DMS 273 treated with DMSO at 0.1 percent for 48 hours (cell line): ENCODE measurements around the gene CMIP.
A peak's percentile ranks its signal among the peaks of the same experiment; 100 is the strongest.

ENCODE experiments used
- DNase-seq: peaks from one replicate; lab custom pipeline; 2025; lab: John Stamatoyannopoulos, UW

The CMIP gene

DNA sequence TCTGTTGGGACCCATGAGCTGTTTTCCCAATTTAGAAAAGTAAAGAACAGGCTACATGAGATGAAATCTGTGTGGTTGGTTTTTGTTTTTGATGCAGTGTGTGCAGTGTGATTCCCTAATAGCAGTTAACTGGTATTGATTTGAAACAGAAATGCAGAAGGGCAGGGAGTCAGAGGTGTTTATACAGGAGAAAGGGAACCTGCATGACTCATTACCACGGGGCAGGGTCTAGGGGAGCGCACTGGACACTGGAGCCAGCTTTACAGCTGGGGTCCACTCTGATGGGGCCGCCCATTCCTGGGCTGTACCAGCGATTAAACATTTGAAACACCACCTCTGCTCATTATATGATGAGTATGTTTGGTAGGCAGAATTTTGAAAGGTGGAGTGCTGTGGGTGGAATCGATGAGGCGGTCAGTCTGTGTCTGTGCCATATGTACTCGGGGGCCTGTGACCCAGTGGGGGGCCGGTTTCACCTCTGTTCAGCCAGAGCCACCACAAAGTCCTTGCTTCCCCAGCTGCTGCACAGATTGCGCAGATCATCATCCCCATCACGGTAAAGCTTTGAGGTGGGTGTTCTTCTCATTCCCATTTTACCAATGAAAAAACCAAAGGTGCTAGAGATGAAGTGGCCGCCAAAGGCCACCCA lies 142.5 kb downstream of the CMIP start:
- DNase-seq, result no peak

DNA sequence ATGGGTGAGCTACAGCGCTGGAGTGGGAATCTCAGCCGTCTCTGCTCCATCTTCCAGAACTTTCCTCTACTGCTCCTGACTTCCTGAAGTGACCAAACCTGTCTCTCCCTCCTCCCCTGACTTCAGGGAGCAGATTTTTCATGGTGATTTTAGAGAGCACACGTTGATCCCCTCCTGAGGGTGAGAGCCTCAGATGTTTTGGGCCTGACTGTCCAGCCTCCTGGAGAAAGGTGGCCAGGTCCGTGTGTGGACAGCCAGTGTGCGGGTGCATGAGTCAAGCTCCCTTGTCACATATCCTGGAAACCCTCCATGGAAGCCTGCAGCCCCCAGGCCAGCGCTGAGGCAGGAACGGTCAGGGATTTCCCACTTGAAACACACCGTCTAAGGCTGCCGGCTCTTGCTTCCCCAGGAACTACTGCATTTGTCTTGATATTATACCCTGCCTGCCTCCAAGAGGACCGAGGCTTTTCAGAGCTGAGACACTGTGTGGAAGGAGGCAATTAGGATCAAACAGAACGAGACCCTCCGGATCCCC lies 143.1 kb downstream of the CMIP start:
- DNase-seq, result no peak

DNA sequence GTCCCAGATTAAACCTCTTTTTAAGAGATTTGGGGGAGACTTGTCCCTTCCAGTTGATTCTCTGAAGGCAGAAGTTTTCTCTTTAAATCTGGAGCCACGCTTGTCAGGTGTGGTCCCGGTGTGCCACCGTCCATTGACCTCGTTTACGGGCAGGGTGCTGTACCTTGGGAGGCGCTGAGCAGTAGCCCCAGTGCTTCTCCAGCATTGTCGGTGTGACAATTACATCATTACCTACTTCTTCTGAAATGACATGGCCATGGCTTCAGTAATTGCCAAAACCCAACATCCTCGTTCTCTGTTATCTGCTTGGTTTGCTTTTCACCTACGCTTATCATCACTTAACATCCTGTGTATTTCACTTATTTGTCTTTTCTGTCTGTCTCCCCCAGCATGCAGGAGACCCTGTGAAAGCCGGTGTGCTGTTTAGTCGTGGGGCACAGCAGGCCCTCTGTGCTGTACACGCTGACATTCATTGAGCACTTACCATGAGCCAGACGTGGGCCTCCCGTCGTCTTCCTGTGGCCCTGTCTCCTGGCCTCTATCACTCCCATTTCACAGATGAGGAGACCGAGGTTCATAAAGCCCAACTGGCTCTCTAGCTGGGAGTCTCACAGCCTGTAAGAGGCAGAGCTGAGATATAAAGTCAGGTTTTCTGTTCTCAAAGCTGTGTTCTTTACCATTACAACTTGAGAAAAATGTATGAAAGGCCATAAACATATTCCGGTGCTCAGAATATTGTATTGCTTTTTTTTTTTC lies 143.9 kb downstream of the CMIP start:
- no peak for DNase-seq

DNA sequence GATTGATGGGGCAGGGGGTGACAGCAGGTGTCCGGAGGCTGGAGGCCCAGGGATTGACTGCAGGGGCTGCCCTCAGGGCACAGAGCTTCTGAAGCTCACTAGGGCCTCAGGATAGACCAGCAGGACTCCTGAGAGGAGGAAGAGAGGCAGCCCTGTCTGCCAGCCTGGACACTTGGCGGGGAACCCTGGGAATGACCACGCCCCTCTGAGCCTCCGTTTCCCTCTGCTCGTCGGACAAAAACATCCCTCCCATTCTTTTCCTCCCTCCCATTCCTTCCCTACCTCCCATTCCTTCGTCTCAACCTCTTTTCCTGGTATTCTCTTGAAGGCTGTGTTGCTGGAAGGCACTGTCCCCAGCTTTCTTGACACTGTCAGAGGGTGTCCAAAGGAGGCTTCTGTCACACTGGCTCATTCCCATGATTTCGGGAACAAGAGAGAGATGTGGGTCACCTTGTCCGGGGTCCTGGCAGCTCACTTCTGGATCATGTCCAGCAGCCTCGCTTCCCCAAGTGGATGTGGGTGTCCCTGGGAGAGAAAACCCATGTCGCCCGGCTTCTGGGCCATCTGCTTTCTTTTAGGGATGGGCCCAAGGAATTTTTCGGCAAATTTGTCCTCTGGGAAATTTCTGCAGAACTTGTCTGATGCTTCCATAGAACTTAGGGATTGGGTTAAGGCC lies 145.5 kb downstream of the CMIP start:
- DNase-seq, result no peak

DNA sequence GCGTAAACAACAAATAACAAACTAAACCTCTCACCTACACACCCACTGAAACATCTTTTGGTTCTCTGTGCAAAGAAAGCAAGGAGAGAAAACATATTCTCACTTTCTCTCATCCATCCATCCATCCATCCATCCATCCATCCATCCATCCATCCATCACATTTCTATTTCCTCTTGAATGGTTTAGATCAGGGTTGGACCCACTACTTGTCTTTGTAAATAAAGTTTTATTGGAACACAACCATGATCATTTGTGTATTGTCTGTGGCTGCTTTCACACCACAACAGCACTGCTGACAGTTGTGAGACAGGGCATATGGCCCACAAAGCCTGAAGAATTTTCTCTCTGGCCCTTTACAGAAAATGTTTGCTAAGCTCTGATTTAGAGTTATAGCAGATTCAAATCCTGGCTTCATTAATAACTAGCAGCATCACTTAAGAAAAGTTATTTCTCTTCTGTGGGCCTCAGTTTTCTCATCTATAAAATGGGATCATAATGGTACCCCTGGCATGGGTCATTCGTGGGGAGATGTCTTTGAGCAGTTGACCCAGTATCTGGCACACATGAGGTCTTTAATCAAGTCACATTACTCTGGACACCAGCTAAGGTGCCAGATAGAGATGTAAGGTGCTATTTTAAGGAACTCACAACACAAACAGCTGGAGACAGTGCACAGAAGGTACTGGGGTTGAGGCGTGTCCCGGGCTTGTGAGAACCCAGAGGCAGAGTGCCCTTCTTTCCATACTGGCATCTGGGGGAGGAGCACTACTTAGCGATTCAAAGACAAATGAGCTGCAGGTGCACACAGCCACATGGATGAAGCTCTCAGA lies 146.3 kb downstream of the CMIP start:
- no peak for DNase-seq

DNA sequence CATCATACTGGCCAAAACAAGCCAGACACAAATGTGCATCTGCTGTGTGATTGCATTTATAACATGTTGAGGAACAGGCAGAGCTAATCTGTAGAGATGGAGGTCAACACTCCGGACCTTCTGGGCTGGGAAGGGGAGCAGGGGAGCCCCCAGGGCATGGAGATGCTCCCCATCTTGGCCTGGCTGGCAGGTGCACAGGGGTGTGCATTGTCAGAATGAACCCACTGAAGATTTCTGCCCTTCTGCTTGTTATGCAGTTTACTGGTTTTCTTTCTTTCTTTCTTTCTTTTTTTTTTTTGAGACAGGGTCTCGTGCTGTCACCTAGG lies 146.9 kb downstream of the CMIP start:
- no peak for DNase-seq

DNA sequence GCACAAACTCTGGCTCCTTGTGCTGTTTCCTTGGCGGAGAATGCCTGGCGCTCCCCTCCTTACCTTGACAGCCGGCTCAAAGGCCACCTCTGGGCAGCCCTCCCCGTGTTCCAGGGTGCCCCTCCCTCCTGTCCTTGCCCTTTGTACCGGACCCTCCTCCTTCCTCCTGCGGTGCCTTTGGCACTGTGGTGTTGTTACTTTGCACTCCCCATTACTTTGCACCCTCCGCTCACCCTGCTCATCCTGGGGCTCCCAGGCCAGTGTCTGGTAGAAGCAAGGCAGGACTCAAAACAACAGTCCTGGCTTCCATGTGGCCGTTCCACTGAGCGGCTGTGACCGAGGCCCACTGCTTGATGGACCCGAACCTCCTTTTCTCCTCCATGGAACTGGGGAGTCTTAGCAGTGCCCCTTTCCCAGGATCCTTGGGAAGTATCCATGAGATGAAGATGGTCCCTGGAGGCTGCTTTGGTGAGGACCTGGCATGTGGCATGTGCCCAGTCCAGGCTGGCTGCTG lies 147.8 kb downstream of the CMIP start:
- DNase-seq, result no peak

DNA sequence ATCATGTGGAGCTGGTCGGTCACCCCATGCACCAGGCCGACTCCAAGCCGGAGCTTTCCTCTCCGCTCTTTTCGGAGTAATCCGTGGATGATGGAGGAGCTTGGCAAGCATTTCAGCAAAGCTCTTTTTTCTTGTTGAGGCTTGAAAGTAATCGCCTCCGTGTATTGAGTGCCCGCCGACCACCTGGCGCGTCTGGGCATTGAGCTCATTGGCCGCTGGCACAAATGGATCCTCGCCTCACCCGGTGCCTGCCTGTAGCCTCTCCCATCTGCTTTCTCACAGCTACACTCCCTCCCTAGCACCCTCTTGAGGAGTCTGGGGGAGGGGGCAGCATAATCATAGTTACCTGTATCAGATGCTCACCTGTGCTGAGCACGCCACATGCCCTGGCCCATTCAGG lies 148.9 kb downstream of the CMIP start:
- peak; percentile 29 for DNase-seq

DNA sequence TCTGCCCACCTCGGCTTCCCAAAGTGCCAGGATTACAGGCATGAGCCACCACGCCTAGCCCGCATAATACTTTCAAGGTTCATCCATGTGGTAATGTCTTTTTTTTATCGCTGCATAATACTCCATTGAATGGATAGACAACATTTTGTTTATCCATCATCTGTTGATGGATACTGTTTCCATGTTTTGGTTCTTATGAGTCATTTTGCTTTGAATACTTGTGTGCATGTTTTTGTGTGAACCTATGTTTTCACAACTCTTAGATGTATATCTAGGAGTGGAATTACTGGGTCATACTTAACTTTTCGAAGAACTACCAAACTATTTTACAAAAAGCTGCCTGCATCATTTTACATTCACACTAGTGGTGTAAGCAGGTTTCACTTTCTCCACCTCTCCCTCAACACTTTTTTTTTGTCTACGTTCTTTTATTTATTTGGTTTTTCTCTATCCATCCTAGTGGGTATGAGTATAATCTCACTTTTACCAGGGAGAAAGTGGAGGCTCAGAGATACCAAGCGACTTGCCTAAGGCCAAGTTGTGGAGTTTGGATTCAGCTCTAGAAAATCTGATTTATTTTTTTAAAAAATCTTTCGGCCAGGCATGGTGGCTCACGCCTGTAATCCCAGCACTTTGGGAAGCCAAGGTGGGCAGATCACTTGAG lies 151.2 kb downstream of the CMIP start:
- no peak for DNase-seq

DNA sequence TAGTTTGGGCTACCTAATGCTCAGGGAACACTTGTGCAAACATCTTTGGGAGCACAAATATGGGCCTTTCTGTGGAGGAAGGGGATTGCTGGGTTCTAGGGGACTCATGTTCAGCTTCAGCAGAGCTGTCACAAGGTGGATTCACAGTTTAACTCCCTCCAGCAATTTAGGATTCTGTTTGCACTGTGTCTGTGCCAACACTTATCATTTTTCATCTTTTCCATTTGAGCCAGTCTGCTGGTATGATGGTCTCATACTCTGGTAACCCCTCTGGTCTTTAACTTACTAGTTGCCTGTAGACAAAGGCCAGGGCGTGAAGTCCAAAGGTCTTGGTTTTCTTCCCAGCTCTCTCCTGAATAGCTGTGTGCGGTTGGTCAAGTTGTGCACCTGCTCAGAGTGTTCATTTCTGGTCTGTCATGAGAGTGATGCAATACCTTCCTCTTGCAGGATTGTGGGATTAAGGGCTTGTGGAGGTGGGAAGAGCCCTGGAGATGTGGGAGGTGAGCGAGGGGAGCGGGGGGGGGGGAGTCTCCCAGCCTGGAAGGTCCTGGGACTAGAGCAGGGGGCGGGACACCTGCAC lies 152.6 kb downstream of the CMIP start:
- no peak for DNase-seq

DNA sequence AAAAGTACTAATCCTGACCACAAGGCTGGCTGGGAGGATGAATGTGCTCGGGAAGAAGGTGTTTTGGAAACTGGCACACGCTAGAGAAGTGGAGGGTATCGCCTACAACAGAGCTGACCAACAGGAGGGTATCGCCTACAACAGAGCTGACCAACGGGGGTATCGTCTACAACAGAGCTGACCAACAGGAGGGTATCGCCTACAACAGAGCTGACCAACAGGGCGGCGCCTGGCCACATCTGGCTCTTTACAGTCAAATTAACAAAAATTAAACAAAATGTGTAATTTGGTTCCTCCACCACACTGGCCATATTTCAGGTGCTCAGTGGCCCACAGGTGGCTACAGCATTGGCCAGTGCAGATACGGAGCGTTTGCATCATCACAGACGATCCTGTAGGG lies 153.5 kb downstream of the CMIP start:
- DNase-seq, result no peak

DNA sequence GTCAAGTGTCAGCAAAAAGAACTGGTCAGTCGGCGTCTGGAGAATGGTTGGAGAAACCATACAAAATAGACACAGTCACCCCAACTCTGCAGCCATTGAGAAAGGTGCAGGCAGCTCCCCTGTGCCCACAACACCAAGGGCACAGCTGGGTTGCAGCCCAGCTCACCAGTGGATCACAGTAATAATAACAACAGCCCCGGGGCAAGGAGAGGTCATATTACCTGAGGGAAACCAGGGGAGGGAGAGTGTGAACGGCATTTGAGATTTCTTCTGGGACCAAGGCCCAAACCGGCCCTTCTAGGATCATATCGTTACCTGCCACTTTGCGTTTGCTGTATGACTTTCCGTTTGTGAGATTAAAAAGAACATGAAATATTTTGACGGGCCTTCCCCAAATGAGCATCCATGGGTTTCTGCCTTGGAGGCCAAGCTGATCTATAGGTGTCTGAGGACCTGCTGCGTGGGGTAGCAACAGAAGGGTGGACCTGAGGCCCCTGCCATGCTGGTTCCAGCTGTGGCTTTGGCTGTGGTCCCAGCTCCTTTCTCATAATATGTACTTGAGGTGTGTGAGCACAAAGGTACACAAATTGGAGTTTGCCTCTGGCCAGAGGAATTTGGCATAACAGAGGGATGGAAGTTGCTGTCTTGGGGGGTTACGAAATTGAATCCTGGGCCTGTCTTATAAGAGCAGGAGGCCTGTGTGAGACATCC lies 154.6 kb downstream of the CMIP start:
- no peak for DNase-seq

DNA sequence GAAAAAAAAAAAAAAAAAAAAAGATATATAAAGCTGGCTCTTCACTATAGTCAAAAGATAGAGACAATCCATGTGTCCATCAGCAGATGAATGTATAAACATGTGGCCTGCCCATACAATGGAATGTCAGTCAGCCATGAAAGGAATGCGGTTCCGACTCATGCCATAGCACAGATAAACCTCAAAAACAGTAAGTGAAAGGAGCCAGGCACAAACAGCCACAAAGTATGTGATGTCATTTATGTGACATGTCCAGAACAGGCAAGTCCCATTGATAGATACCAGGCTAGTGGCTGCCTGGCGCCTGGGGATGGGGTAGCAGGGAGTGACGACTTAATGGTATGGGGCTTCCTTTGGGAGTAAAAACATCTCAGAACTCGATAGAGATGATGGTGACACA lies 155.7 kb downstream of the CMIP start:
- no peak for DNase-seq

DNA sequence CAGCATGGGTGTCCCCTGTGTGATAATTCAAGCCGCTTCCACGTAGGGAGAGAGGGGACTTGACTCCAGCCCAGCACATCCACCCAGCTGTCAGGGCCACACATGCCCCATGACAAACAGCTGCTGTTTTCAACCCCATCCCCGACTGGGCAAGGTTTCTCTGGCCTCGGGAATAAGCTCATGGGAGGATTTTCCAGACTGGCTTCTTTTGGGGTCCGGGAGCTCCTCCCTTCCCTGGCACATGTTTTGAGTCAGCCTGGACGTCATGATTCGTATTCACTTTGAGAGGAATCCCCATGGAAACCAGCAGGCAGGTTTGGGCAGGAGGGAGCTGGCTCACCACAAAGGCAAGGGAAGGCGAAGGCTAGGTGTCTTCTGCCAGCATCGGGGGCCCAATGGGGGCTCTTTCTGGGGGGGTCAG lies 156.4 kb downstream of the CMIP start:
- peak; percentile 11 for DNase-seq

DNA sequence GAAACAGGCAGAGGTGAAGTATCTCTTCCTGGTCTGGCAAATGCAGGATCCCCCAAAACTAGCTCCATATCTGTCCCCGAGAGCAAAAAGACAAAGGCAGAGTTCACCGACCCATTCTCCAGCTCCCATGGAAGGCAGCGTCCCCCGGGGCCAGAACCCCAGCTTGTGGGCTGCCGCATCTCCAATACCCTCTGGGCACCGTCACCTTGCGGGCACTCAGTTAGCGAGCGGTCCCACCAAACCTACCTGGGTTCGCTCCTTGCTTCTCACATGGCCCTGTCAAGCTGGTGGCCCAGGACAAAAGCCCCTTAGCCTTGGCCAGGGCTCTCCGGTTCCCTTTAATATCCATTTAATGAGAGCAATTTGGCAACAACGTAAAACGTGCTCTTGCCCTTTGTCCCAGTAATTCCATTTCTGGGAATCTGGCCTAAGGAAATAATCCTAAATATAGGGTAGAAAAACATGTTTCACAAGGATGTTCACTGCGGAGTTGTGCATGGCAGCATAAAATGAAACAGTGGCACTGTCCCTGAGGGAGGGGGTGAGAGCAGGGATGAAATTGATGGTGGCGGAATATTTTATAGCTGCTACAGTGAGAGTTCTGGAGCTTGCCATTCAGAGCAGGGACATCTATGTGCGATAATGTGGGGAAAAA lies 157.1 kb downstream of the CMIP start:
- DNase-seq, result no peak

DNA sequence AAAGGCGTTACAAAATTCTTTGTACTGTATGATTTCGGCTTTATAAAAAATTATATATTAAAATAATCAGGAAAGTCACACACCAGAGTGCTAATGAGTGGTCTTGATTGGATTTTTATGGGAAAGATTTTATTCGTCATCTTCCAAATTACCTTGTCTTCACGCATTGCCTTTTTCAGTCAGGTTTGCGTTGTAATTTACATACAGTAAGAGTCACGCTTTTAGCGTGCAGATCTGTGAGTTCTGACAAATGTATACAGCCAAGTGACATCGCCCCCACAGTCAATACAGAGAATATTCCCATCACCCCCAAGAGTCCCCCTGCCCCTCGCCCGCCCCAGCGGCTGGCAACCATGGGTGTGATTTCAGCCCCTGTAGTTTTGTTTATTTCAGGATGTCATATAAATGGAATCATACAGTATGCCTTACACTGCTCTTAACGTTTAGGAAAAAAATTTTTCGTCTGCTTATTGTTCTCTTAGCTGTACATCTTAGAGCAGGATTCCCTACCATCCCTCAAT lies 157.7 kb downstream of the CMIP start:
- no peak for DNase-seq

DNA sequence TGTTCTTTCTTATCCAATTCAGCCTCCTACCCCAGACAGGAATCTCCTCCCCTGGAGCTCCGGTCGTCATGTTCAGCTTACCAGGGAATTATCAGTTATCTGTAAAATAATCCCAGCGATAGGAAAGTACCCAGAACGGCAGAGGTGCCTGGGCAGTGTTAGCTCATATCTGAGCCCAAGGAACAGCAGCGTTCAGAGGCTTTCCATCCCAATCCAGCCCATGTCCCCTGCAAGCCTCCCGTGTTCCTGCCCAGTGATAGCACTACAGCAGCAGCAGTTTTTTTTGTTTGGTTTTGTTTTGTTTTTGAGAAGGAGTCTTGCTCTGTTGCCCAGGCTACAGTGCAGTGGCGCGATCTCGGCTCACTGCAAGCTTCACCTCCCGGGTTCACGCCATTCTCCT lies 158.2 kb downstream of the CMIP start:
- DNase-seq, result no peak

DNA sequence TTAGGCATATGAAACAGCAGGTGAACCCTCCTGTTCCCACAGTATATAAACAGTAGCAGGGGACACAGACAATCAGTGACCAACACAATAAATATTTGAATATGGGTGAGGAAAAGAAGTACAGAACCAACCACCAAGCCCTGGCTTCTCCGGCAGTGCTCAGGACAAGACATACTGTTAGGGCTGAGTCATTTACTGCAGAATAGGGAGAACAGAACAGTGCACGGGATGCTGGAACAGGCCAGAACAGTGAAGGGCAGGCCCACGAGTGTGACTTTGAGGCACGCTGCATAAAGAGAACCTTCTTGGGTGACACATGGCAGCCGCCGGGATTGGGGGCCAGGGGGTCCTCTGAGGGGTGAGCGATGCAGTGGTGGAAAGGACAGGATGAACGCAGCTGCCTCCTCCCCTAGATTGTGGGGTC lies 160.4 kb downstream of the CMIP start:
- no peak for DNase-seq

DNA sequence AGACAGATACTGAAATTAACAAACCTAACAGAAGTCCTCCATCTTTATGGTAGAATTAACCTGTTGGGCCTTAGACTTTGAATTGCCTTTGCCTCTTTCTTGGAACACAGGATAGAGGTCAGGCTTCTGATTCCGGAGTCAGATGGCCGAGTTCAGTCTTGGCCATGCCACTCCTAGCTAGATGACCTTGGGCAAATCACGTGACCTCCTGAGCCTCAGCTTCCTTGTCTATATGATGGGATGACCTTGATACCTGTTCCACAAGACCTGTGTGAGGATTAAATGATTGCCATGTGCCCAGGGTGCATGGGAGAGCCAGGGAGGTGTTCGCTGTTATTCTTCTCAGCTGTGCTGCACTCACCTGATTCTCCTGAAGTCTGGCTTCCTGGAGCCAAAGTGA lies 161.4 kb downstream of the CMIP start:
- no peak for DNase-seq

DNA sequence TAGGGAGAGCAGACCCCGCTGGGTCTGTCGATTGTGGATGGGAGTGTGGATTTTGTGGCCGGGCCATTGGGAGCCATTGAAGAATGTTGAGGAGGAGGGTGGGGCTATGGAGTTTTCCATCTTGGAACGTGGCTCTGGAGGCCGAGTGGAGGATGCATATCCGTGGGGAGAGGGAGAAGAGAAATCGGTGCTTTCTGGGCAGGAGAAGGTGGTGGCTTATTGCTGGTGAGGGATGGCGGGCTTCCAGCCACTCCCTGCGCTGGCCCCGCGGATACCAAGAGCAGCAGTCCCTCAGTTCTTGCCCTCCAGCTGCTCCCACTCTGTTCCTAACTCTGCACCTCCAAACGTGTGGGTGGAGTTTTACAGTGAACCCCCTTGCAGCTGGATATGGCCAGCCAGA lies 162.4 kb downstream of the CMIP start:
- no peak for DNase-seq
